Skin of body (tissue), 2 donors: ENCODE data around the gene TAB3. TPM values are rescaled to one million over a fixed set of nuclear protein-coding genes. Genes with fewer than 3 reads are reported as not detected.
A peak's percentile ranks its signal among the peaks of the same experiment; 100 is the strongest.

Experiments used
- DNase-seq: peaks from one replicate; lab custom pipeline; 2025; lab: John Stamatoyannopoulos, UW
- total RNA-seq: library from RNA; depleted of rRNA; stranded (reverse); fragments of >200 nt; gene quantifications from one replicate; pipeline ENCODE4 v1.2.3, GENCODE V29; 2014

TAB3 gene
- total RNA-seq, 1 donor from 2014 or later: 16.0 TPM

DNA sequence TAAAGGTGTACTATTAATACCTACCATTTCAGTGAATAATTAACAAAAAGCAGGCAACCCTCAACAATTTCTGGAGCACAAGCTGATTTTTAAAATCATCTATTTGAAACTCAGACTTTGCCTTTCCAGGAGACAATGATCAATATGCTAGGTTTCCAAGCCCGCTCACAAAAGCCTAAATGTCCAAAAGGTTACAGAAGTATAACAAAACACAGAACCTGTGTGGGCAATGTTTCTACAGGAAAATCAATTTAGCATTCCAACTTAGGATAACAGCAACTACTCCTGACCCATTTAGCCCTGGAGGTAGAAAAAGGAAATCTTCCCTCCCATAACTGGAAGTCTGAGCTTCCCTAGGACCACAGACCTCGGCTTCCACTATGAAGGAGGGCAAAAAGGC lies 3.9 kb downstream of the TAB3 start:
- DNase-seq: no peak

DNA sequence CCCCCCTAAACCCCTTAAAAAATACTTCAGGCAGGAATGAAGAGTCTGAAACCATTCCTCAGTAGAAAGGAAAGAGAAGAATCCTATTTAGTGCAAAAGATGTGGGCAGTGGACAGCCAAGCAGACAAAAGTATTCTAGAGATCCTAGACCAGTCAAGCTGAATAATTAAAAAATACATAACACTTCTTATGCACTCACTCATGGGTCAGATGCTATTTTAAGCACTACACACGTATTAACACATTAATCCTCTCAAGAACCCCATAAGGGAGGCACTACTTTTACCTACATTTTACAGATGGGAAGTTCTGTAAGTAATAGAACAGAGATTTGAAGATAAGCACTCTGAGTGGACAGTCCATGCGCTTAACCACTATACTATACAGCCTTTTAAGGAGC lies 5.9 kb downstream of the TAB3 start:
- no peak for DNase-seq

DNA sequence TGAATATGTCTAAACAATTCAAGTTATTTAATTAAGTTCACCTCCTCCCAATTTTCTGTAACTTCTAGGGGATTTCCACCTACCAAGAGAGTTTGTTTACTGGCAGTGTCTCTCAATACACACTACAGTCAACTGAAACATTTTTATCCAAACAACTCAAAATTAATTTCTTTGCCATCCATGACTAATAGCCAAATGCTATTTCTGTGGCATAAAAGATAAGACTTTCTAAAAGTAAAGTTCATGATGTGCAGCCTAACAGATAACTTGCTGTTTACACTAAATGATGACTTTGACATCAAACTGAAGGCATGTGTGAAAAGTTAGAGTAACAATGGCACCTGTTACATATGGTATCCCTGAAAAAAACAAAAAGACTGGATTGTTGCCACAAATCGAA lies 7.3 kb downstream of the TAB3 start:
- DNase-seq: no peak

DNA sequence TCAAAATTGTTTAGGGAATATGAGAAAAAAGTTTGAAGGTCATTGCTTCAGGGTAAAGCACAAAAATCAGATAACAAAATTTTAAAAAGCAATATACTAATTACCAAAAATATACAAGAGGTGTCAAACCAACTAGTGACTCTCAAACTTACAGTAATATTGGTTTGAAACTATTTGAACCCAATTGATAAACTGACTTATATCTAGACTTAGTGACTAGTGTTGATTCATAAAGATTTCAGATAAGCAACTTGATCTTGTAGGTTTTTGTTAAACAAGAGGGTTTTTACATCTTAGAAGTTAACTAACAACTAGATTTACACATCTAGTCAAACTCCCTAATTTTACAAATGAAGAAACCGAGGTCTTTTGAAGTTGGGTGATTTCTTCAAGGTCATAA lies 7.7 kb downstream of the TAB3 start:
- DNase-seq: no peak

DNA sequence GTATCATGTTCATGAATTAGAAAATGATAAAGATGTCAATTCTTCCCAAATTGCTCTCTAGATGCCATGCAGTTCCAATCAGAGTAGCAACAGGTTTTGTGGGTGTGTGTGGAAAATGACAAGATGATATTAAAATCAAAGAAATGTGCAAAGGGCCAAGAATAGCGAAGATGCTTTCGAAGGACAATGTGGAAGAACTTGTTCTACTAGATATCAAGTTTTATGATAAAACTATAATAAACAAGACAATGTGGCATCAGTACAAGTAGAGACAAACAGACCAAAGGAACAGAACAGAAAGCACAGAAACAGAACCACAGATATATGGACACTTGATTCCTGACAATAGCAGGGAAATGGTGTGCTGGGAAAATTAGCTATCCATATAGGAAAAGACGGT lies 9.0 kb downstream of the TAB3 start:
- no peak for DNase-seq

DNA sequence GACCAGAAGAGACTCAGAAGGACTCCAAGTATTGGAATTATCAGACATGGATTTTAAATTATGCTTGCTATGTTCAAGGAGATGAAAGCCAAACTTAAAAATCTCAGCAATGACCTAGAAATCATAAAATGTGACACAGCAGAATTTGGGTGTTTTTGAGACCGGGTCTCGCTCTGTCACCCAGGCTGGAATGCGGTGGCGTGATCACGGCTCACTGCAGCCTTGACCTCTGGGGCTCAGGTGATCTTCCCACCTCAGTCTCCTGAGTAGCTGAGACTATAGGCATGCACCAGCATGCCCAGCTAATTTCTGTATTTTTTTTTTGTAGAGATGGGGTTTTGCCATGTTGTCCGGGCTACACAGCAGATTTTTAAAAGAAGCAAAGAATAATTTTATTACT lies 12.7 kb downstream of the TAB3 start:
- no peak for DNase-seq

DNA sequence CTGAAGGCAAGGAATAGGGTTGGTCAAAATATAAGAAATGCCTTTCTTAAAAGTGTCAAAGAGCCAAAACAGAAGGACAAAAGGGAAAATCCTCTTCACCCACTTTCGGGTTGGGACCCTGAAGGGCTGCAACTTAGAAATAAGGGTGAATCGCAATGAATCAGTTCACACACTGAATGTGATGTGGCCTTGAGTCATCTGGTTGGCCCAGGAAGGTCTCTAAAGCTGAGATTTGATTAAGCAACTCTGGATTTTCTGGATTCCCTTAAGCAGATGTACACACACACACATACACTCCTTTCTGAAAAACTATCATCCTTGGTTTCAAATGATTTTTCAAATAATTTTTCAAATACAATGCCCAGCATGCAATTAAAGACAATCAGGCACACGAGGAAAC lies 13.1 kb downstream of the TAB3 start:
- no peak for DNase-seq

DNA sequence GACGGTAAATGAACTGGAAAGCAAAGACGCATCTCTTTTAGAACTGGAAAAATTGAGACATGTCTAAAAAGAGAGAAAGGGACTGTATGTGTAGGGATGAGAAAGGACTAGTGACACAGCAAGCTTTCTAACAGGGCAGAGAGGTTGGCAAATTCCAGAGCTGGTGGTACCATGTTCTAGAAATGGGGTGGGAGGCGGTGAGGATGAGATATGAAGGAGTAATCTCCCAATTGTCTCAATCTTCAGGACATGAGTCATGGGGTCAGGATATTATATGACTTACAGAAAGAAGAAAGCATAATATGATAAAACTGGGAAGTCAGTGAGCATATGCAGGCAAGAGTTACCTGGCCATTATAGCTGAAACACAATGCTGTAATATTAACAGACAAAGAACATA lies 14.2 kb downstream of the TAB3 start:
- no peak for DNase-seq

DNA sequence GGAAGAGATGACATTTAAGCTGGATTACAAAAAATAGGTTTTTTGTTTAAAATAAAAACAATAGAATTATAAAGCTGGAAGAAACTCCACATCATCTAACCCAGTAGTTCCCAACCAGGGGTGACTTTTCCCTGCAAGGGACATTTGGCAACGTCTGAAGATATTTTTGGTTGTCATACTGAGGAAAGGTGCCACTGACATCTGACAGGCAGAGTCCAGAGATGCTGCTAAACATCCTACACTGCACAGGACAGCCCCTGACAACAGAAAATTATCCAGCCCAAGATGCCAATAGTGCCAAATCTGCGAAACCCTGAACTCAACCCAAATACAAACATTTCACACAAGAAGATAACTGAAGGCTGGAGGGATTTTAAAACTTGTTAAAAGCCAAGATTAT lies 18.5 kb downstream of the TAB3 start:
- no peak for DNase-seq

DNA sequence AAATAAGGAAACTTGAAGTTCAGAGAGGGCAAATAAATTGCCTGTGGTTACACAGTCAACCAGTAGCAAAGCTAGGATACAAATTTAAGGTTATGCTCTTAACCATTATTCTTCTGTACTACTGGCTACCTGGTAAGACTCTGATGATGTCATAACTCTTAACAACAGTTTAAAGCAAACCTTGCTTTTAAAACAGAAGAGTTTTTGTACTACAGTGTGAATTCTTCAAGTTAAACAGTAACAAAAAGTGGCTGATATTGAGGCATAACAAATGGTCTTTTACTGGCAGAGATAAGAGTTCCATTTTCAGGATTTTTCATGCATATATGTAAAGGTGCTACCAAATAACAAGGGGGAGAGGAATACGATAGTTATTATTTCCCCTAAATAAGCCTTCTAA lies 23.4 kb downstream of the TAB3 start:
- DNase-seq: no peak

DNA sequence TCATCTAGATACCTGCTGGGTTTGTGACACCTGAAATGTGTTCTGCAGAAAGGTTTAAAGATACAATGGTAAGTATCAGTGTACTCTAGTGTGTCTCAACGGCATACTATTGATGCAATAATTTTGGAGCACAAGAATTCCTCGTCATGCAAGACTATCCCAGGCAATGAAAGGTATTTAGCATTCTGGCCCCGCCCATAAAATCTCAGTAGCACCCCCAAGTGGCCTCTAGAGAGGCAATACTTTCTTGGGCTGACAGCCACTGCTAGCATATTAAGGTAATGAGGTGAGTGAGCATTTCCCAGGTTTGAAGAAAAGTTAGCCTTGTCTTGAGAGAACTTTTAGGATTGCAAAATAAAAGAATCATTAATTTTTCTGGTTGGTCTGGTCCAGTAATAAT lies 24.0 kb downstream of the TAB3 start:
- DNase-seq: no peak

DNA sequence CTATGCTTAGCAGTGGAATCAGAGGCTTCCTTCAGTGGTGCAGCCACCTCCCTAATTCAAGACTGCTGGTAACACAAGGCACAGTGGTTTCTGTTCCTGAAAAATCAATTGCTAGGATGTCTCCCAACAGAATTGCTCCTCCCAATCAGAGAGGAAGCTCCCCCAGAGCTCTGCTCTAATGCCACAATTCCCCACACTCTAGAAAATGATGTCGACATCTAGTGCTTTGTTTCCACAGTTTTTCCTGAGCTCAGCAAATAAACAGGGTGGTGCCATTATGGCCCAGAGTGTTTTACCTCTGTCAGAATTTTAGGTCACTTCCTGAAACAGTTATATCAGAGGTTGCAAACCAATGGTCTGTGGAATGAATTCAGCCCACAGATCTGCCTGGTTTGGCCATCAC lies 24.7 kb downstream of the TAB3 start:
- no peak for DNase-seq

DNA sequence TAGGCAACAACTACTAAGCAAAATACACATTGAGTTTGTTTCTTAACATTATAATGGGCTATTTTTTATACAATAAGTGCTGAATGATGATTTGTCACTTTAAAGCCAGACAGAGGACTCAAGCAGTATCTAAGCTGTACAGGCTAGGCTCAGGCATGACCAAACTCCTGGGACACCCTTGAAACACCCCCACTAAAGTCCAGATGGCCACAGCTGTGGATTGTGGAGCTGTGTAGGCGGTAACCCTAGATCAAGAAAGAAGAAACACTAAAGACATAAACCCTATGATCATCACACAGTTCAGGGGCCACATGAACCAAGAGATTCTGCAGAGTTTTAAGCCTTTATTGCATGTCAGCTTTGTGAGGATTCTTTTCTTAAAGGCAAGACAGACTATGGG lies 25.1 kb downstream of the TAB3 start:
- no peak for DNase-seq

DNA sequence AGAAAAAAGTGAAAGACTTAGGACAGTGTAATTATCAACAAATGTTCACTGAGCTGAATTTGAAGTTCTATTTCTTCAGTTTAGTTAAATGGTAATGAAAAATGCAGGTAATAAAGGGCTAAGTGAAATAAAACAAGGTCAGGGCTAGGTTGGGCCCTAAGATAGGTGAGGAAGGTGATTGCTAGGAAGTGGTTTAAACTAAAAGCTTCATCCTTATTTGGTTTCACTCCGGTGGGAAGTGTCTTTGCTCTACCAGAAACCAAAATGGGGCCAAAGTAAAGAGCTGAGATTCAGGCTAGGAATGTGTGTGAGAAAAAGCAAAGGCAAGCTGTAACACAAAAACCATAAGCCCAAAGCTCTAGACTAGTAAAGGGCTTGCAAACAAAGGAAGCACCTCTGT lies 31.0 kb downstream of the TAB3 start:
- DNase-seq: no peak

DNA sequence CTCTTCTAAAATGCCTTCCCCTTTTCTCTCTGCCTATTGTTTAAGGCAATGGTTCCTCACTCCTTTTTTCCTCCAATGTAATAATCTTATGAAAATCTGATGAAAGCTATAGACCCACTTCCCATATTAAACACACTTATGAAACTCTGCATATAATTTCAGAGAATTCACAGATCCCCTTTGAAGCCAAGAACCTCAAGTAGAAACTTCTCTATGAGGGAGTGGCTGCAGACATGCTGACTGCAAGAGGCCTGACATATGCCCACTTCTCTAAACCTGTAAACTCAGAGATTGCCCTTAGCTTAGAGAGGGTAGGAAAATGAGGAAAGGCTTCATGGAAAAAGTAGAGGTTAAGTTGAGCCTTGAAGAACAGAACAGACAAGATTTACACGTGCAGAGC lies 37.6 kb downstream of the TAB3 start:
- no peak for DNase-seq

DNA sequence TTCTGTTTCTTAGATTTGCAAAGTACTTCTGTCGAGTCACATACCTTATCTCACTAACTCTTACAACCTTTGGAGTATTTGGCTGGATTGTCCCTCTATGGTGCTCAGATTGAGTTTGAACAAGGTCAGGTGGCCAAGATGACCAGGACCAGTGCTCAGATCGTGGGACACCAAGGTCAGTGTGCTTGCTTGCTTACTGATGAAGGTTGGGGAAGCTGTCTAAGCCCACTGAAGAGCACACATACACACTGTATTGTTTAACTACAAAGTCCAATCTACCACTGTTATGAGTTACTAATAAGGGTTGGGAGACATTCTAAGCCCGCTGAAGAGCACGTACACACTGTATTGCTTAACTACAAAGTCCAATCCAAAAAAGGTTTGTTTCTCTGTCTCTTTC lies 53.7 kb downstream of the TAB3 start:
- no peak for DNase-seq

DNA sequence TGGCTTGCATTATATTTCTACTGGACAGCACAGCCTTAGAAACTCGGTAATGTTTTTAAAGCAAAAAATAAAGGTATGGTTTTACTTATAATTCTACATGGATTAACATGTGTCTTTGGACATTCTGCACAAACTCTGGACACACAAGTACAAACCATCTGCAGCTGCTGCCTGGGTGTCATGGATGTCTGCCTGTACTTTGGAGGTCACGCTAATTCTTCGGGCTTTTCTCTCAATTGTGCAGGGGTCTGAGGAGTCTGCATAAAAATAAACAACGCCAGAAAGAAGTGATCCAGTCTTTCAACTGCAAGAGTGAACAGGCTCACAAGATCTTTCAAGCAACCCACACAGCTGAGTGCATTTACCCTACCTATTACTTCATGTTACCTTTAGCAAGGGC lies 55.2 kb downstream of the TAB3 start:
- no peak for DNase-seq

DNA sequence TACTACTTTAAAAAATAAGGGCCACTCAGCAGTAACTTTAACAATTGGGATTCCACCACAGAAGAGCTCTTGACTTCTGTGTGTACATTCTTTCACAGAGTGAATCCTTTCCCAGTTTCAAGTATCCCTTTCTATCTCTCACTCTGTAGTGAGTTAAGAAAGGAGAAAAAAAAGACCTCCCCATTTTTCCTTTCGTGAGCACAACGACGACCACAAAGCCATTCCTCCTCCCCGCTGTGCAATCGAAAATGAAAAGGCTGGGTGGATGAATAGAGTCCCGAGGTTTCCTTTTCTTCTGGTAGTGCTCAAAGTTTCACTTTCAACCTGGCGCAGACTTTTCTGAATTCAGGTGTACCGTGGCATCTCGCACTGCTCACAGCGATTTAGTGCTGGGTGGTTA lies 58.0 kb downstream of the TAB3 start:
- no peak for DNase-seq

DNA sequence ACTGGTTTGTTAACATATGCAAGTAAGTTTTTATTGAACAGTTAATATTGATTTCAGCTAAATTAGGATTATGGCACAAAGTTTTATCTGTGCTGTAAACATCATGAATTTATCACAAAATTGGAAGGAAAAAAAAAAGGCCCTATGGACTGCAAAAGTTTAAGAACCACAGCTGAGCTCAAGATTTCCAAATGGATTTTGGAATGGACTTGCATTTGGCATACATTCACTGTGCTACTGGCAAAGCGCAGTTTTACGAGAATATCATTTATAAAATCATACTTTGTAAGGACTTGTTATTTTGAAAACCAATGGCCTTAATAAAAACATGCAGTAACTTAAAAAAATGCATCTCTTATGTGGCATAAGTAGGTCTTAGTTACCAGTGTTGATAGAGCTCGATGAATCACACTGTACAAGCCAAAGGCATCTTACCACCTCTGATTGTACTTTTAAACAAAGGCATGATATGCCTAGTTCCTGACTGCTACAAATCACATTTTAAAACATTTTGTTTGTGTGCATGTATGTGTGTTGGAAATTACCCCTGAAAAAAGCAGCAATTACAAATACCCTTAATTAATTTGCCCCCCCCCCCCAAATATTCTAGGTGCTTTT lies 58.6 kb downstream of the TAB3 start:
- DNase-seq: no peak

DNA sequence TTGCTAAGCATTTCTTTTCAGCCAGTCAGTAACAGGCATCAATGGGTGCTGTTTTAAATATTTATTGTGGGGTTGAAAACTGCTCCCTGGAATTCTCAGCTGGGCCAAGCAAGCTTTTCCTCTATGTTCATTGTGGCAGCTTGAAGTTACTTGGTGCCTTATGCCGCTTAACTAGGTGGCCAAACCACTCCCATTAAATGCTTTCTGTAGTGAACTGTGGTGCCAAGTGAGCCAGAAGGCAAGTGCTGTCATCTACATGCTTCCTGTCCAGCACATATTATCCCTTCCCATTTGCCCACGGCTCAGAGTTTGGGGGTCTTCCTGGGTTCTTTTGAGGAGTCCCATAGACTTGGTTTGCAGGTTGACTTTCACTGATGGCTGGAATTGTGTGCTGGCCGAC lies 64.8 kb downstream of the TAB3 start:
- no peak for DNase-seq

DNA sequence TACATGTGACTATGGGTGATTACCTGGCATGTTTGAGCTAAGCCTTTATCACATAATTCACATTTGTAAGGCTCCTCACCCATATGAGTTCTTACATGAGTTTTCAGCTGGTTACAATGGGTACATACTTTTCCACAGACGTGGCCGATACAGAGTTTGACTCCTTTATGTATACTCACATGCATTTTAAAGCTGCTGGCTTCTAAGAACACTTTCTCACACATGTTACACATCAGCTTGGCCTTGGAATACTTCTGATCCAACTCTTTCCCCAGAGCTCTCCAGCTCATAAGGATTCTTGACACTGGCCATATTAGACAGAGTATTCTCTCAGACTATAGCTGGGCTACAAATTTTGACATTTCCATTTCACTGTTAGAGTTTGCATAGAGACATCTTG lies 66.3 kb downstream of the TAB3 start:
- DNase-seq: peak; percentile 56

DNA sequence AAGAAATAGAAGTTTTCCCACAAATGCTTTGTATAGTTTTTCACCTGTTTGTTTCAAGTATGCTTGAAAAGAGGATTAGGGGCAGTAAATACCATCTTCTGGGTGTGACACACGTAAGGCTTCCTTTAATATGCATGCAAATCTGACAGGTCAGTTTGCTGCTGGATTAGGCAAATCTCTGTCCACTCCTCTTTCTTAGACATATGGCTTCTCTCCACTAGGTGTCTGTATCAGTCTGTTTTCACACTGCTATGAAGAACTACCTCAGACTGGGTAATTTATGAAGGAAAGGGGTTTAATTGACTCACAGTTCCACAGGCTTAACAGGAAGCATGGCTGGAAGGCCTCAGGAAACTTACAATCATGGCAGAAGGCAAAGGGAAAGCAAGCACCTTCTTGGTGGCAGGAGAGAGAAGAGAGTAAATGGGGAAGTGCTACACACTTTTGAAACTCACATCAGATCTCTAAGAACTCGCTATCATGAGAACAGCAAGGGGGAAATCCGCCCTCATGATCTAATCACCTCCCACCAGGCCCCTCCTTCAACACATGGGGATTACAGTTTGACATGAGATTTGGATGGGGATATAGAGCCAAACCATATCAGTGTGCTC lies 66.9 kb downstream of the TAB3 start:
- DNase-seq: no peak

DNA sequence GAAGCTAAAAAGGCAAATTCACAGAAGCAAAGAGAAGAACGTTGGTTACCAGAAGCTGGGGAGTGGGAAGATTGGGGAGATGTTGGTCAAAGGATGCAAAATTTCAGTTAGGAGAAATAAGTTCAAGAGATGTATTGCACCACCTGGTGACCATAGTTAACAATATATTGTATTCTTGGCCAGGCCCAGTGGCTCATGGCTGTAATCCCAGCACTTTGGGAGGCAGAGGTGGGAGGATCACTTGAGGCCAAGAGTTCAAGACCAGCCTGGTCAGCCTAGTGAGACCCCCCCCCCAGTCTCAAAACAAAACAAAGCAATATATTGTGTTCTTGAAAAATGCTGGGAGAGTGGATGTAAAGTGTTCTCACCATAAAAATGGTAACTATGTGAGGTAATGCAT lies 67.9 kb downstream of the TAB3 start:
- DNase-seq: no peak

DNA sequence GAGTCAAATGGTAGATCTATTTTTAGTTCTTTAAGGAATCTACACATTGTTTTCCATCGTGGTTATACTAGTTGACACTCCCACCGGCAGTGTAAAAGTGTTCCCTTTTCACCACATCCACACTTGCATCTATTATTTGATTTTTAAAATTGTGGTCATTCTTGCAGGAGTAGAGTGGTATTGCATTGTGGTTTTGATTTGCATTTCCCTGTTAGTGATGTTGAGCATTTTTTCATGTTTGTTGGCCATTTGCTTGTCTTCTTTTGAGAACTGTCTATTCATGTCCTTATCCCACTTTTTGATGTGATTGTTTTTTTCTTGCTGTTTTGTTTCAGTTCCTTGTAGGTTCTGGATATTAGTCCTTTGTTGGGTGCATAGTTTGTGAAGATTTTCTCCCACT lies 70.0 kb downstream of the TAB3 start:
- DNase-seq: no peak
